Neural progenitor cell (in vitro differentiated cells): ENCODE results near the gene PPARGC1A.

ENCODE experiments used
- EZH2 ChIP-seq: fragments of 200-600 bp; sonication (generic); IDR thresholded peaks from 2 replicates; pipeline ENCODE4 v1.6.1; 2017; ENCODE audit warnings: antibody characterized with exemption, mild to moderate bottlenecking, moderate library complexity
- EZH2phosphoT487 ChIP-seq: fragments of 200-600 bp; sonication (generic); IDR thresholded peaks from 2 replicates; pipeline ENCODE4 v1.6.1; 2017; ENCODE audit warnings: antibody characterized with exemption
- TF ChIP-seq, protein P1 (sequence below): fragments of 200-600 bp; sonication (generic); IDR thresholded peaks from 2 replicates; pipeline ENCODE4 v1.5.1; 2017; ENCODE audit warnings: antibody characterized with exemption, mild to moderate bottlenecking

DNA sequence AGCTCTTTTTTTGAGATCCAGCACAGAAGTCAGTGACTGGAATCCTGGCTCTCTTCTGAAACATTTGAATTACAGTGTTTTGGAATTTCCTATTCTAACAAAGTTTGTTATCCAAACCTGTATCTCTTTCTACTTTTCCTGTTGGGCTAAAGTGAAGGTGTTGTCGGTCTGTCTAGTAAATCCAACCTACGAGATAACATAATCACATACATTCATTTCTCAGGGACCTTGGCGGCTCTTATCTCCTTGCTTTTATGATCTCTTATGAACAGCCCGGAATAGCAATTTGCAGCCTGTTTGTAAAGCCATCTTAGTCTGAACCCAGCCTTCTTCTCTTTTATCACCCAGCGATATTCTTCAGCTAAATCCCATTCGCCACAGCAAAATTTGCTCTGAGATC is 14.5 kb downstream of the PPARGC1A start:
- TF ChIP-seq, protein P1, sequence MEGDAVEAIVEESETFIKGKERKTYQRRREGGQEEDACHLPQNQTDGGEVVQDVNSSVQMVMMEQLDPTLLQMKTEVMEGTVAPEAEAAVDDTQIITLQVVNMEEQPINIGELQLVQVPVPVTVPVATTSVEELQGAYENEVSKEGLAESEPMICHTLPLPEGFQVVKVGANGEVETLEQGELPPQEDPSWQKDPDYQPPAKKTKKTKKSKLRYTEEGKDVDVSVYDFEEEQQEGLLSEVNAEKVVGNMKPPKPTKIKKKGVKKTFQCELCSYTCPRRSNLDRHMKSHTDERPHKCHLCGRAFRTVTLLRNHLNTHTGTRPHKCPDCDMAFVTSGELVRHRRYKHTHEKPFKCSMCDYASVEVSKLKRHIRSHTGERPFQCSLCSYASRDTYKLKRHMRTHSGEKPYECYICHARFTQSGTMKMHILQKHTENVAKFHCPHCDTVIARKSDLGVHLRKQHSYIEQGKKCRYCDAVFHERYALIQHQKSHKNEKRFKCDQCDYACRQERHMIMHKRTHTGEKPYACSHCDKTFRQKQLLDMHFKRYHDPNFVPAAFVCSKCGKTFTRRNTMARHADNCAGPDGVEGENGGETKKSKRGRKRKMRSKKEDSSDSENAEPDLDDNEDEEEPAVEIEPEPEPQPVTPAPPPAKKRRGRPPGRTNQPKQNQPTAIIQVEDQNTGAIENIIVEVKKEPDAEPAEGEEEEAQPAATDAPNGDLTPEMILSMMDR: no peak
- TF ChIP-seq EZH2 (no peak), EZH2phosphoT487 (no peak)
